ENCODE data around the gene SLC5A10. TPM values are rescaled to one million over a fixed set of nuclear protein-coding genes. Genes with fewer than 3 reads are reported as not detected.
"Not testable (repeated sequence)": the region's sequence is repeated elsewhere in the genome, so short reads cannot be mapped to it uniquely, and the experiment has no call there.

SLC5A10 gene
- total RNA-seq, 1 donor from 2014 or later = not detected

GRCh38 chr17:19022128-19022527, 70.2 kb downstream of the SLC5A10 start:
- ChIA-PET CTCF (interaction anchor here (1.2 kb wide), 1 partner anchor 61 kb away, joined by 7 read pairs; no protein-coding TSS in a partner anchor), POLR2A (no interaction called here)
- ATAC-seq (ENCODE audit: low read depth) (no peak), DNase-seq (no peak)
- TF ChIP-seq, protein P1, sequence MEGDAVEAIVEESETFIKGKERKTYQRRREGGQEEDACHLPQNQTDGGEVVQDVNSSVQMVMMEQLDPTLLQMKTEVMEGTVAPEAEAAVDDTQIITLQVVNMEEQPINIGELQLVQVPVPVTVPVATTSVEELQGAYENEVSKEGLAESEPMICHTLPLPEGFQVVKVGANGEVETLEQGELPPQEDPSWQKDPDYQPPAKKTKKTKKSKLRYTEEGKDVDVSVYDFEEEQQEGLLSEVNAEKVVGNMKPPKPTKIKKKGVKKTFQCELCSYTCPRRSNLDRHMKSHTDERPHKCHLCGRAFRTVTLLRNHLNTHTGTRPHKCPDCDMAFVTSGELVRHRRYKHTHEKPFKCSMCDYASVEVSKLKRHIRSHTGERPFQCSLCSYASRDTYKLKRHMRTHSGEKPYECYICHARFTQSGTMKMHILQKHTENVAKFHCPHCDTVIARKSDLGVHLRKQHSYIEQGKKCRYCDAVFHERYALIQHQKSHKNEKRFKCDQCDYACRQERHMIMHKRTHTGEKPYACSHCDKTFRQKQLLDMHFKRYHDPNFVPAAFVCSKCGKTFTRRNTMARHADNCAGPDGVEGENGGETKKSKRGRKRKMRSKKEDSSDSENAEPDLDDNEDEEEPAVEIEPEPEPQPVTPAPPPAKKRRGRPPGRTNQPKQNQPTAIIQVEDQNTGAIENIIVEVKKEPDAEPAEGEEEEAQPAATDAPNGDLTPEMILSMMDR (IDR thresholded peaks at IDR 0.05) = no peak
- Mint-ChIP-seq H3K4me1 (peaks cover 21% of the 10 kb centered on the region), H3K27ac (peak overlapping the region; percentile 35), H3K36me3 (ENCODE audit: low read depth) (peaks cover 51% of the 10 kb centered on the region), H3K4me3 (no peak overlapping the region), H3K27me3 (no peaks in the 10 kb centered on the region), H3K9me3 (no peaks in the 10 kb centered on the region)
- intact Hi-C loops (cut with micrococcal nuclease) = no loop called here

DNA sequence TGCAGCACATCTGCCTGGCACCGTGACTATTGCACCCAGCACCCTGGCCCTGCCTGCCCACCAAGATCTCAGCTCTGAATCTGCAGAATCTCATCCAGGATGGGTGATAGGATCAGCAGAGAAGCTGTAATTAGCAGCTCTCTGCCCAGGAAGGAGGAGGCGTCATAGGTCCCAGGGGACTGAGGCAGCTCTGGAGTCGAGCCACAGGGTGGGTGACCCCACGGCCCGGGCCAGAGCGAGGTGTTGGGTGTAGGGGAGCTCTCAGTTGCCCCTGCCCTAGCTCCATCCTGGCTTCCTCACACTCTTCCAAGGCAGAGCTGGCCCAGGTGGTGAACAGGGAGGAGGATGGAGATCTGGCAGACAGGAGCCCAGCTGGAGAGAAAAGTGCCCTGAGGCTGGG, 70.8 kb downstream of the SLC5A10 start:
- TF ChIP-seq, protein P1 (IDR thresholded peaks at IDR 0.05) = no peak
- Mint-ChIP-seq H3K9me3 (no peaks in the 10 kb centered on the region), H3K27me3 (no peaks in the 10 kb centered on the region), H3K27ac (peak overlapping the region; percentile 8), H3K4me3 (no peak overlapping the region), H3K4me1 (peaks cover 21% of the 10 kb centered on the region), H3K36me3 (ENCODE audit: low read depth) (peaks cover 51% of the 10 kb centered on the region)
- DNase-seq = no peak
- ChIA-PET CTCF (interaction anchor here (1.2 to 1.5 kb wide), 2 partner anchors 62 to 206 kb away, joined by 3 to 7 read pairs; no protein-coding TSS in a partner anchor), POLR2A (interaction anchor here (0.6 kb wide), 1 partner anchor 55 kb away, joined by 4 read pairs; no protein-coding TSS in a partner anchor)
- intact Hi-C loops (cut with micrococcal nuclease) = no loop called here
- ATAC-seq (ENCODE audit: low read depth) = no peak

GRCh38 chr17:19023209-19023999, 71.4 kb downstream of the SLC5A10 start:
- DNase-seq (no peak), ATAC-seq (ENCODE audit: low read depth) (no peak)
- Mint-ChIP-seq H3K4me3 (no peak overlapping the region), H3K36me3 (ENCODE audit: low read depth) (peaks cover 51% of the 10 kb centered on the region), H3K27me3 (no peaks in the 10 kb centered on the region), H3K27ac (peak overlapping the region; percentile 66), H3K9me3 (no peaks in the 10 kb centered on the region), H3K4me1 (peaks cover 21% of the 10 kb centered on the region)
- intact Hi-C loops (cut with micrococcal nuclease) = no loop called here
- POLR2A ChIA-PET = interaction anchor here (0.6 to 1.8 kb wide), 2 partner anchors 19 to 56 kb away, joined by 4 to 9 read pairs; partner anchors contain the start of gene FAM83G
- CTCF ChIA-PET = interaction anchor here (1.2 to 1.5 kb wide), 2 partner anchors 62 to 206 kb away, joined by 3 to 7 read pairs; no protein-coding TSS in a partner anchor
- TF ChIP-seq, protein P1 (IDR thresholded peaks at IDR 0.05) = no peak

- POLR2A ChIA-PET = interaction anchor here (1.0 to 1.8 kb wide), 2 partner anchors 20 to 39 kb away, joined by 3 to 9 read pairs; partner anchors contain the start of gene FAM83G
These were observed 72.4 kb downstream of the SLC5A10 start for GRCh38 chr17:19024101-19025078.

DNA sequence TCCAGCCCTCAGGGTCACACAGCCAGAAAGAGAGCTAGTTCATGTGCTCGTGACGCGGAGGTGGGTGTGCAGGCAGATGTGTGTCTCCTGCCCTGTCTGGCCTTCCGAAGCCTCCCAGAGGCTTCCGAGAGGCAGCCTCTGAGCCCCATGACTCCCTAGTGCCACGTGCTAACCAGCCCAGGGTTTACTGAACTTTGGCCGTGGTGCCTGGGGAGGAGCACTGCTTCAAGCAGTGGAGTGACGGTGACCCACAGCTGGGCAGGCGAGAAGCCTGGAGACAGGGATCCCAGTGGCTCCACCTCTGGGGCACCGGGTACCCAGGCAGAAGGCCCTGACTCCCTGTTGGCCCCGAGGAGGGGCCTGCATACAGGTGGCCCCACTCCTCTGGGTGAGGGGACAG, 76.7 kb downstream of the SLC5A10 start:
- H3K4me3 Mint-ChIP-seq; H3K9me3 Mint-ChIP-seq; intact Hi-C loops (cut with micrococcal nuclease); H3K4me1 Mint-ChIP-seq; ATAC-seq (ENCODE audit: low read depth); H3K27me3 Mint-ChIP-seq; POLR2A ChIA-PET; H3K27ac Mint-ChIP-seq; CTCF ChIA-PET; DNase-seq: not testable (repeated sequence)
- H3K36me3 Mint-ChIP-seq (ENCODE audit: low read depth) = peaks cover 12% of the 10 kb centered on the region

More at GRCh38 chr17:19024101-19025078, 72.4 kb downstream of the SLC5A10 start:
- H3K36me3 Mint-ChIP-seq (ENCODE audit: low read depth) = peaks cover 45% of the 10 kb centered on the region
- H3K9me3 Mint-ChIP-seq = no peaks in the 10 kb centered on the region
- H3K4me3 Mint-ChIP-seq = no peak overlapping the region
- no peak for ATAC-seq (ENCODE audit: low read depth)
- peak overlapping the region; percentile 66 for H3K27ac Mint-ChIP-seq
- peaks cover 14% of the 10 kb centered on the region for H3K4me1 Mint-ChIP-seq
- intact Hi-C loops (cut with micrococcal nuclease) = no loop called here
- CTCF ChIA-PET = no interaction called here
- H3K27me3 Mint-ChIP-seq = no peaks in the 10 kb centered on the region
- TF ChIP-seq, protein P1 (IDR thresholded peaks at IDR 0.05) = no peak
- DNase-seq = no peak

- DNase-seq; CTCF ChIA-PET; intact Hi-C loops (cut with micrococcal nuclease); H3K4me3 Mint-ChIP-seq; ATAC-seq (ENCODE audit: low read depth); H3K4me1 Mint-ChIP-seq; H3K9me3 Mint-ChIP-seq; H3K27me3 Mint-ChIP-seq; POLR2A ChIA-PET; H3K36me3 Mint-ChIP-seq (ENCODE audit: low read depth); H3K27ac Mint-ChIP-seq: not testable (repeated sequence)
These were observed 77.8 kb downstream of the SLC5A10 start for GRCh38 chr17:19029740-19030139.

GRCh38 chr17:19030771-19031449, 78.9 kb downstream of the SLC5A10 start:
- ATAC-seq (ENCODE audit: low read depth); H3K27ac Mint-ChIP-seq; H3K27me3 Mint-ChIP-seq; intact Hi-C loops (cut with micrococcal nuclease); DNase-seq; CTCF ChIA-PET; H3K36me3 Mint-ChIP-seq (ENCODE audit: low read depth); H3K4me1 Mint-ChIP-seq; H3K4me3 Mint-ChIP-seq; H3K9me3 Mint-ChIP-seq; POLR2A ChIA-PET: not testable (repeated sequence)

Measured in activated B cell treated with CpG ODN at 0.5 μM for 24 hours (primary cell).